GM19397 (cell line): ENCODE results near the gene B4GALNT3.

Experiments
- ATAC-seq: cut with Tn5 transposase; IDR thresholded peaks from one replicate; pipeline ENCODE4 v1.9.1; 2021; ENCODE audit warnings: mild to moderate bottlenecking, moderate library complexity; ENCODE audit not compliant: unreplicated experiment

Gene B4GALNT3

DNA sequence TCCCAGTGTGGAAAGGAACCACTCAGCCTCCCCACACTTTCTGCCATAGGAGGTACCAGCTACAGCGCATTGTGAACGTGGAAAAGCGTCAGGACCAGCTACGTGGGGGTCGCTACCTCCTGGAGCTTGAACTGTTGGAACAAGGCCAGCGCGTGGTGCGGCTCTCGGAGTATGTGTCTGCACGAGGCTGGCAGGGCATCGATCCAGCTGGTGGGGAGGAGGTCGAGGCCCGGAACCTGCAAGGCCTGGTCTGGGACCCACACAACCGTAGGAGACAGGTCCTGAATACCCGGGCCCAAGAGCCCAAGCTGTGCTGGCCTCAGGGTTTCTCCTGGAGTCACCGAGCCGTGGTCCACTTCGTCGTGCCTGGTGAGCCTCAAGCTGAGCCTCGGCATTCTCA, 96.8 kb downstream of the B4GALNT3 start:
- ATAC-seq, result no peak

DNA sequence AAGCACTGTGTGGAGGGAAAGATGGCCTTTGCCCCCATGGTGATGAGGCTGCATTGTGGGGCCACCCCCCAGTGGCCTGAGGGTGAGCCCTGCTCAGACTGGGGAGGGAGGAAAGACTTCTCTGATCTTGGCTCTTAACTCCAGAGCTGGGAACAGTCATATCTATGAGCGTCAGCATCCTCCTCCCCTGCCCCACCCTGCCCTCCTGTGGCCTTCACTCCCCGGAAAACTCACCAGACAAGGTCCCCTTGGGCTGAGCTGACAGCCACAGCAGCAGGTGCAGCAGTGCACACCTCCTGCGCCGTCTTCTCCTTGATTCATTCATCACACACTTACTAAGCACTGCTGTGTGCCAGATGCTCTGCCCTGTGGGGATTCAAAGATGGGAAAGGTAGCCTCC, 98.8 kb downstream of the B4GALNT3 start:
- ATAC-seq, result no peak

DNA sequence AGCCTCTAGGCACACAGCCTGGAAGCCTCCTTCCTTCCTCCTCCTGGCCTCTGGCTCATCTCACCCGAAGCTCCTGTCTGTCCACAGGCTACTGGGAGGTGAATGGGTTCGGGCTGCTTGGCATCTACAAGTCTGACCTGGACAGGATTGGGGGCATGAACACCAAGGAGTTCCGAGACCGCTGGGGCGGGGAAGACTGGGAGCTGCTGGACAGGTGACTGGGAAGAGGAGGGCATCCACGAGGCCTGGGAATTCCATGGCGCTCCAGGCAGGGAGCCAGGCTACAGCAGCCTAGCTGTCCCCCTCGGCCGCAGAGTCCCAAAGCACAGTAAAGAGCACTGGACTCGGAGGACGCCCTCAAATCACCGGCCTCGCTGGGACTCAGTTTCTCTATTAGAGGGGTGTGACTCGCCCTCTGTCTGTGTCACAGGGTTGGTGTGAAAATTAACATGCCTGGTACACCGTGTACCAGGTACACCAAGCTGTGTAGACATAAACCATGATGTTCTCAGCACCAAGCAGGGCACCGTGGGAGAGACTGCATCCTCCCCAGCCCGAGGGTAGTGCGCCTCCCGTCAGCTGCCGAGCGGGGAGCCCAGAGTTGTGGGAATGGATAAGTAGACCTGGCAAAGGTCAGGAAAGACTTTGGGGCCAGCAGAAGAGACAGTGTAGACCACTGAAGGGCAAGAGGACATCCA, 99.6 kb downstream of the B4GALNT3 start:
- ATAC-seq, result no peak

DNA sequence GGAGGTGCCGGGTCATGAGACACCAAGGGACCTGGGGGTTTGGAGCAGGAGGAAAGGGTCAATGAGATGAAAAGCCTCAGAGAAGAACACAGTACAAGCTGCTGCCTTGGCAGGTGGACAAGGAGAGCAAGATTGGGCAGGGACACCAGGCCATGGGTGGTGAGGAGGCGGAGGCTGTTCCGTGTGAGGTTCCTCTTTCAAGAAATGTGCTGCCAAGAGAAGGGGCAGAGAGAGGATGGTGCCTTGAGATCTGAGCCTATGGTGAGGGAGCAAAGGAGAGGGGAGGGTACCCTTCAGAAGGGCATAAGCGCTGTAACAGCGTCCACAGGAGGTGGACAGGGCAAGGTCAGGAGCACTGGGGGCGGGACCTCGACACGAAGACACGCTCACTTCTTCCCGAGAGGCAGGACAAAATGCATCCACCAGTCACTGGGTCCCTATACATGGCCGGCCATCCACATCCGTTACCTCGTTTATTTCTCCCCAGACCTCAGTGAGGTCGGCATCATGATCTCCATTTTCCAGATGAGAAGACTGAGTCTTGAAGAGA, 100.2 kb downstream of the B4GALNT3 start:
- ATAC-seq, result no peak

DNA sequence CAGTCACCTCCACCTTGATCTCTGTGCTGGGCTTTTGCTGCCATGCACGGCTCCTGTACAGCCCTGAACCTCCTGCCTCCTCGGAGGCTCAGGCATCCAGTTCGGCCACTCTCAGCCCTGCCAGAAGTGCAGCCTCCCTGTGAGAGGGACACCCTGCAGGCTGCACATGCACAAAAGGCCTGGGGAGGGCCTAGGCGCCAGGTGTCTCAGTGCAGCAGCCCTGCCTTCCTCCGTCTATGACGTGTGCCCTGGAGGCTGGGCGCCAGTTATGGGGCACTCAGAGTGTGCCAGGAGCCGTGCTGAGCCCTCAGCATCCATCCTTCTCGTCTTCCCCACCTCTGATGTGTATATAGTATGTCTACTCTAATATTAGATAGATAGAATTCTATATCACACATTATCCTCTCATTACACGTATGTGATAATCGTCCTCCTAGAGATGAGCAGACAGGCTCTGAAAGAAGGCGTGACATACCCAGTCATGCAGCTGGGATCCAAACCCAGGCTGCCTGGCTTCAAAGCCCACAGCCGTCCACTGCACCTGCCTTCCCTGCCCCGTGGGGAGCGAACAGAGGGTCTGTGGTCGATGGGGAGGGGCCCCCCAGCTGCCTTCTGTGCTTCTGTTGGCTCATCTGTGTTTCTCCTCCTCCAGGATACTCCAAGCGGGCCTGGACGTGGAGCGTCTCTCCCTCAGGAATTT, 101.1 kb downstream of the B4GALNT3 start:
- ATAC-seq, result no peak

DNA sequence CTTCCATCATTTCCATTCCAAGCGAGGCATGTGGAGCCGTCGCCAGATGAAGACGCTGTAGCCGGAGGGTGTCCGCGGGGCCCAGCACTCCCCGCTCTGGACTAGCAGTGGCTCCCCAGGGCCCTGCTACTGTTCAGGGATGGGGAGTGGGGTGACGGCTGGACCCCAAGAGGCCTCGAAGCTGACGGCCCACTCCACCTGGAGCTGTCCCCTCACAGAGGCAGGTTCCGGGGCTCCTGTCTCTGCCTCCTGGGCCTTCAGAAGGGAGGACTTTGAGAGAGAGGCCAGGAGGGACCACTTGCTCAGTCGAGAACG, 101.6 kb downstream of the B4GALNT3 start:
- ATAC-seq, result no peak

DNA sequence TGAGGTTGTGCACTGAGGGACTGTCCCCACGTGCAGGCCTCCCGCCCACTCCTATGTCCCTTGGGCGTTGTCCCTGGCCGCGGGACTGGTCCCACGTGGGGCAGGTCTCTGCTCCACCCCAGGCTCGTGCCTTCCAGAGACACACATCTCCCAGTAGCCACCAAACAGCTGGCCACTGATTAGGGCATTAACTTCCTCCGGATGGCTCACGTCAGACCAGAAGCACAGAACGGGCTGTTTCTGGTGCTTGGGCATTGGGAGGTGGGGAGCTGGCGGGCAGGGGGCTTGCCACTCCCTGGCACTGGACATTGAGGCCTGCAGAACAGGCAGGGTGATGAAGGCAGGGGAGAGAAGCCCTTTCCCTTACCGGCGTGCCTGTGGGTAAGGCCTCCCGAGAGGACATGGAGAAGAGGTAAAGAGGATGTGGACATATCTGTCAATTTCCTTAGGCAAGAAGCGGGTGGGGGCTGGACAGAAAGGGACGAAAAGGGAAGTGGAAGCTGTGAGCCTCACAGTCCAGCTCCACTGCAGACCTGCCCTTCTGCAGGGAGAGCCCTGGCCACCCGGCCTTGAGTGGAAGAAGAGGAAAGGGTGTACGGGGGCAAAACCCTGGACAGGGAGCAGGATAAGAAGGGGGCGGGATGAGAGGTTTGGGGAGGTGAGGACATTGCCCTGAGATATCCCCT, 102.3 kb downstream of the B4GALNT3 start:
- no peak for ATAC-seq

DNA sequence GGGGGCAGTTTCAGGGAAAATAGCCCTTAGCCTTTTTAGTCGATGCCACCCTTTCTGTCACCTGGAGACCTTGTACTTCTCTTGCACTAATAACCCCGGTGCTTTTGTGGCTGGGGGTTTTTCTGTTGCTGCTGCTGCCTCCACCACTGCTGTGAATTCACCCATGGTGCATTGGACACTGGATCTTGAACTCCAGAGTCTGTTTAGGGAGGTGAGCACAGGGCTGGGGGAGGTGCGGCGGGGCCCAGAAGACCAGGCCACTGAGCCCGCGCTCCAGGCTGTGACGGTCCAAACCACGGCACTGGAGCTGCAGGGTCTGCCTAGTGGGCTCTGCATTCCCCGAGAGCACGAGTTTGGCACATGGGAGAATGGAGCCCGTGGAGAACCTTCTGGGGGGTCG, 102.9 kb downstream of the B4GALNT3 start:
- no peak for ATAC-seq

DNA sequence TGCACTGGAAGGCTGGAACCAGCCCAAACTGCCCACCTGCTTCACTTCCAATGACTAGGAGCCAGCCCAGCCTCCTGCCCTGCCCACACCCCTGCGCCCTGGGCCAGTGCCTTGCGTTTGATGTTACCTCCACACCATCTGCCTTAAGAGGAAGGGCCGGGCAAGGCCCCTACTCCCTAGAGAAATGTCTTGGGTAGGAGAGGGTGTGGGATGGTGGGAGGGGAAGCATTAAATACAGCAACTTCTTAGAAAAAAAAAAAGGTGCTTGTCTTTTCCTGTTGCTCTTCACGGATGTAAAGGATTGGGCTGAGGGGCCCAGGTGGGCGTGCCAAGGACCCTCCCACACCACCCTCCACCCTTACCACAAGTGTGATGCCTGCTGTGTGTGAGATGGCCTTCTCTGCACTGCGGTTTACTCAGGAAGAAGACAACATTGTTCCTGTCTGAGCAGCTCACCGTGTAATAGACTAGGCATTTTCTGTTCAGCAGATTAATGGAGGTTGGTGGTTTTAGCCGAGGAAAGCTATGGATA, 103.6 kb downstream of the B4GALNT3 start:
- ATAC-seq, result no peak

DNA sequence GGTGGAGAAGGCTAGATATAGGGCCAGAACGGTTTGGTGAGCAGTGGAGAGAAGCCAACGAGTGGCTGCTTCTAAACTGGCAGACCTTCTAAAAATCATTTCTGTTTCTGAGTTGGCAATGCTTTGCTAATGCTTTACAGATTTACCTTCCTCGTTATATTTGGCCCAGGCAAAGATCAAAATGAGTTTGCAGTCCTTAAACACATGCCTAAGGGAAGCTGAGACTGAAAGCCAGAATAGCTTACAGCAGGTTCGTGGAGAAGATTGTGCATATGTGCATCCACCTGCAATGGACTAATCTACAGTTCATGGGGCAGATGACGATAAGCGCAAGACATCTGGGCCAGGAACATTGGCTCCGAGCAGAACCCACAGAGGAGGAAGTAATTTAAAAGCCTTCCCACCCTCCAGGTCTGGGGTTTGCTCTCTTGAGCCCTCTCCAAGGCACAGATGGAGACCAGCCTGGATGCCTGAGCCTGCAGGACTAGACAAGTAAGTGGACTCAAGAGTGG, 104.1 kb downstream of the B4GALNT3 start:
- no peak for ATAC-seq

DNA sequence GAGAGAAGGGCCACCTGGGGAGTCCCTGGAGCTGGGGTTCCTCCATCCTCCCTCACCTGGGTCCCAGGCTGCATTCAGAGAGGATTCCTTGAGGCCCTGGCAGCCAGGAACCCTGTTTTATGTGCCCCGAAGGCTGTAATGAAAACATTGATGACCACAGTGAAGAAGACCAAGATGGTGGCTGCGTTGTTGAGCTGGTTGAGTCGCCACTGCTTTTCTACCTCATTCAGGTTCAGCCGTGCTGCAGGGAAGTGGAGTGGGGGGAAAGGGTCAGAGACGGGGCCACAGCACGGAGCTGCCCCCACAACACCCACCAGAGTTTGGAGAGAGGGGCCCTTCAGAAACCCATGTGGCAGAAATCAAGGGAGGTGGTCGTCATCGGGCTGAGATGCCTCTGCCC, 105.4 kb downstream of the B4GALNT3 start:
- no peak for ATAC-seq

DNA sequence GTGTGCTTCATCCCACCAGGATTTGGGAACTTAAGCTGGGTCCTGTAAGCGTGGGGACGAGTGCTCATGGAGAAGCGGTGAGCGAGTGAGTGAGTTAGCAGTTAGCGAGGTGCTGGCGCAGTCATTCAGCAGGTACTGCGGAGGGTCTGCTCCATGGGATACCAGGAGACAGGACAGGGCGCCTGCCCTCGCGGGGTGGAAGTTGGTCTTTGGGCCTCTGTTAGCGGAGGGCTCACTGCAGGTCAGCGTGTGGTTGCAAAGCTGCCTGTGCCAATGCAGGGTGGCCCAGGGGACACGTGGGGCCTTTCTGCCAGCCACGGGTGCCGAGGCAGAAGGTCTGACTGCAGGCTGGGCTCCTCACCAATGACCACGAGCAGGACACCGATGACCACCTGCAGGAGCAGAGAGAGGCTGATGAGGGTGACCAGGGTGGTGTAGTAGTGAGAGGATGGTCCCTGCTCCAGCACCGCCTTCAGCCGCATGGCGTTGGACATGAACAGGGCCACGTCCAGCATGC, 105.9 kb downstream of the B4GALNT3 start:
- ATAC-seq, result no peak

DNA sequence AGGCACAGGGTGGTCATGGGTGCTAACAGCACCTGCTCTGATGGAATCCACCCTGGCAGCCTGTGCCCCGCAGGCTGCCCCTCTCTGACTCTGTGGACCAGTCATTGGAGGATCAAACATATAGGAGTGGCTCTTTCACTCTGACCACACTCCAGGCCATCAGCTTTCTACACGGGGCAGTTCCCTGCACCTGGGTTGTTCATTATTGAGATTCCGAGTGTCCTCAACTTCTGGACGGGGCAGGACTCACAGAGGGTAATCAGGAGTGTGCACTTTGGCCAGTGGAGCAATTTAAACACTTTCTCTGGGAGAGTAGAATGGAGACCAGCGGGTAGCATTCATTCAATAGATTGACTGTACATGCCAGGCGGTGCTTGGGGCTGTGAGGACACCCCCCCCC, 108.7 kb downstream of the B4GALNT3 start:
- no peak for ATAC-seq

DNA sequence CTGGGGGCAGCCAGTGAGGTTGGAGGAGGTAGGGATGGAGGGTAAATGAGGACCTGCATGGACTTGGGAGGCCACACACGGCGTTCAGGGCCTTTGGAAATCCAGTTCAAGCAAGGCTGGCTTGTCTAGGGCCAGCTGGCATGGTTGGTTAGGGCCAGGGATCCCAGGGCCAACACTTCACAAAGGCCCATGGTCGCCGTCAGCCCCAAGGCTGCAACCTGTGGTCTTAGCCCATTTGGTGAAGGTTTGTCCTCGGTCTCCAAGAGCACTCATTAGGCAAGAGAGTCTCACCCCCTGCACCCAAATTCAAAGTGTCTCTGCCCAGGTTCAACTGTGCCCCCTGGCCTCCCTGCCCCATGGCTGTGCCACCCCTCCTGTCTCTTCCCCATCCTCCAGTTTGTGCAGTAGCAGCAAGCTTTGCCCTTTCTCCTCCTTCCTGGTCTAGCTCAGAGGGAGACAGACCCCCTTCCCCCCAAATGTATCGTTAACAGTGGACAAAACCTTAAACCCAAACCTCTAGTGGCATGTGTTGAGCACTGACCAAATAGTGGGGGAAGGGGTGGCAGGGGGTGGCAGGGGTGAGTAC, 109.4 kb downstream of the B4GALNT3 start:
- no peak for ATAC-seq

DNA sequence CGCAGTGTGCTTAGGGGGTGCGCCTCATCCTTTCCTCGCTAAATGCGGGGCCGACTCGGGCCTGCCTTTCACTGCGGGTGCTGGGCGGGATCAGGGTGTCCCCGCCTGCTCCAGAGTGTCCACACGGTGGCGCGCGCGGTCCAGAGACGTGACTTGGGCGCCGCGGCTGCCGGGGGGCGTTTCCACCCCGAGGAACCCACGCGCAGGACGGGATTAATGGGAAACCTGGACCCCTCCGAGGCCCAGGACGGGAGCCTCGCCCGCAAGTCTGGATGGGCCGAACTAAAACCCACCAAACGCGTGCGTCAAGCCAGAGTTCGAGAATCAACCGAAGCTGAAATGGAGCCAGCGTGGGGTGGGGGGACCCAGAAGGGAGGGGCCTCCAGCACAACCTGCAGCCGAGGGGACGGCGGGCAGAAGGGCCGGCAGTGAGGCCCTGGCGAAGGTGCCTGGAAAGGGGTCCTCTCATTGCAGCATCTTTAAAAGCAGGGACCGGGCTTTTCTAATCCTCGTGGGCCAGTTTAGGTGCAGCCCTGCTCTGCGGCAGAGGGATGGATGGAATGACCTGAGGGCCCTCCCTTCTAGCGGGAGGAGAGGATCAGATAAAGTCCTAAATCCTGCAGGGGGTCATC, 110.2 kb downstream of the B4GALNT3 start:
- peak; percentile 71 for ATAC-seq

DNA sequence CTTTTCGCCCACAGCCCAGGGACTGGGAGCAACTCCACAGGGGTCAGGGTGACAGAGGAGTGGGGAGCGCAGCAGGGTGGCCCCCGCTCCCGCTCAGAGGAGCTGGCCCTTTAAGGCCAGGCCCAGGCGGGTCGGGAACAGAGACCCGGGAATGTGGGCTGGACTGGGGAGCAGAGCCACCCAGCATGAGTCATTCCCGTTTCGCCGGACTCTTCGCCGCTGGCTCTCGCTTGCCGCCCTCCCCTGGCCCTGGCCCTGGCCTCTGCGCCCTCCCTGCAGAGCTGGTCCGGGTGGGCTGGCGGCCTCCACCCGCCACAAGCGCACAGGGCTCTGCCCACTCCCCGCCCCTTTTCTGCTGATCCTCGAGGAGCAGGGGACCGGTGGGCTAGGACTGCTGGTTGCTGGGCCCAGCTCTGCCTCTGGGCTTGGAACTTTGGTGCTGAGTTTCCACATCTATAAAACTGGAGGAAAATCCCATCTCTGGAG, 110.7 kb downstream of the B4GALNT3 start:
- ATAC-seq, result no peak

DNA sequence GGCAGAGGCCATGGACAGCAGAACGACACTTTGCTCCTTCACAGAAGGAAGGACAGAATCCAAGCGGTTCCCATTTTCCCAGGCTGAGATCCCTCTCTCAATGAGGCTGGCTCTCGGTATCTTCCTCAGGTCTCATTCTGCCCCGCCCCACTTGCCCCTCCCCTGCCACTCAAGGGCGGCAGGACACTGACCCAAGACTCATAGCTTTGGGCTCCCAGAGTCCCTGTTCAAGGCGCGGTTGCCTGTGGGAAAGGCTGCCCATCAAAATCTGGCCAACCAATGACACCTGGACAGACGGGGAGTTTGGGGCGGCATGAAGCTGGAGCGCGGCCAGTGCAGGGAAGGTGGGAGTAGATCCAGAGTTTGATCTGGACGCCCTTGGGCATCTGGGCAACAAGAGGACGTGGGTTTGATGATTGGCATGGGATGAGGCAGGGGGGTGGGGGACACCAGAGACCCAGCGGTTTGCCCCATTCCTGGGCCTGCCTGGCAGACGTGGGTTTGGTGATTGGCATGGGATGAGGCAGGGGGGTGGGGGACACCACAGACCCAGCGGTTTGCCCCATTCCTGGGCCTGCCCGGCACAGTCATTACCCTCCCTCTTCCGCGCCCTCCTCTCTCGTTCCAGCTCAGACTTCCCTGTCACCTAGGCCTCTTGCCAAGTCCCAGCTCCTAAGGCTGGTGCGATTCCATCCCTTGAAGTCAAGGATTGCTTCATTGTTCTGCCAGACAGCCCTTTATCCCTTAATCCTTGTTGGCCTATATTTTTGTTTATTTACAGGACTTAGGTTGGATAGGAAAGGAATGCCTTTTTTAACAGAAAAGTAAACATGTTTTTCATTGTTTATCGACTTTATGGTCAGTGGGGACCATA, 111.4 kb downstream of the B4GALNT3 start:
- ATAC-seq, result no peak

DNA sequence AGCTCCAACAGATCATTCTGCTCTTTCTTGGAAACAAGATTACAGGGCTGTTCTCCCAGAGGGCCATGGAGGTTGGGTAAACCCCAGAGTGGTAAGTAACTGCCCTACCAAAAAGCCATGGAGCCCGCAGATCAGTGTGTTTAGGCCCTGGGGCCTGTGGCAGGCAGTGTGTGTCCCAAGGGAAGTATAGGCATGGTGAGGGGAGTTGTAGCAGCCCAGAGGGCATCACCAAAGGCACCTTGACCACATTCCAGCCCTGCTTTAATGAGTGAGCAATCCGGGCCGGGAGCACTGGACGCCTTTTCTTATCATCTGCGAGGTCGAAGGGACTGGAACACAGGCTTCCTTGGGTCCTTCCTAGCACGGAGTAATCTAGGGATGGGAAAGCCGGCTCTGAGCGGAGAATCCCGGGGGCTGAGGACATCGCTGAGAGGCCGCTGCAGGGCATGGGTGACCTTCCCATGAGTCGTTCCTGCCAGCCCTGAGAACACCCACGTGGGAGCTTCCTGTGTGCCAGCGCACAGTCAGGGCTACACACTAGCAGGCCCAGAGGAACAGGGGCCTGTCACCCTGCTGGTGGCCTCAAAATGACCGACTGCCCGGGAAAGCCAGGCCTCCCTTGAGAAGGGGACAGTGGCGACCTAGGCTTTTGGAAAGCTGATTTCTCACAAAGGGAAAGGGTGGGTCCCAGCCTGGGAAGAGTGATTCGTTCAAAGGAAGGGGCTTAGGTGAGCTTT, 112.2 kb downstream of the B4GALNT3 start:
- no peak for ATAC-seq

DNA sequence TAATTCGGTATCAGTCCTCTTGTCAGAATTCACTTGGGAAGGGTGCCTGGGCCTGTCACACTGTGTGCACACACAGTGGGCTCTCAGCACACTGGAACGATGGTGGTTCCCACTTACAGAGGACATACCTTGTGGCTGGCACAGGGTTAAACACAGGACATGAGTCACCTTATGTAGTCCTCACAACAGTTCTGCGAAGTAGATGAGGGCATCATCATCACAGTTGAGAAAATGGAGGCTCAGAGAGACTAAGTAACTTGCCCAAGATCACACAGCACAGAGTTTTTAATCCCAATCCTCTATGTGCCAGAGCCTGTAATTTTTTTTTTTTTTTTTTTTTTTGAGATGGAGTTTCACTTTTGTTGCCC, 112.8 kb downstream of the B4GALNT3 start:
- ATAC-seq, result no peak
